ENCODE measurements around the gene C2orf80. TPM values are rescaled to one million over a fixed set of nuclear protein-coding genes. Genes with fewer than 3 reads are reported as not detected.

The C2orf80 gene
- total and polyA plus RNA-seq, 9 of the 15 experiments (the other 6 are each of a cell fraction or from before 2014, with no cell fraction given) = not detected

DNA sequence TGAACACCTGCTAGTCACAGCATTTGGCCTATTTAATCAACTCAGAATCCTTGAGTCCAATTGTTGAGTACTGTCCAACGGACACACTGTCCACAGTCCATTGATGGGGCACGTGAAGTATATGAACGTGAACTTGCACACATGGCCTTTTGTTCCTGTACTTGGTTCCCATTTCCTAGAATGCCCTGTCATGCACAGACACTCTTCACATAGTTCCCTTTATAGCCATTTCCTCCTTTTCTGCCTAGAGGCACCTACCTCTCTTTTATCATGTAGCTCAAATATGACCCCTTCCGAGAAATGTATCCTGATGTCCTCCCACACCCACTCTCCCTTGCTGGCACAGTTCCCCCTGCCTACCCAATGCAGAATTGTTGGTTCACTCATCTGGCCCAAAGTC lies 17.7 kb downstream of the C2orf80 start (continued):
- TF ChIP-seq POLR2B (IDR thresholded peaks at IDR 0.05; ENCODE audit: low read depth, partially characterized antibody) = no peak
- no peak for TF ChIP-seq ZNF24 (IDR thresholded peaks at IDR 0.05)
- no peak for TF ChIP-seq POLR2AphosphoS5 (IDR thresholded peaks at IDR 0.05; ENCODE audit: control insufficient read depth, insufficient read depth, low read depth, low read length)
- TF ChIP-seq POLR2A (conservative IDR thresholded peaks at IDR 0.05) = no peak
- no peak for TF ChIP-seq TRIM28 (IDR thresholded peaks at IDR 0.05)
- TF ChIP-seq SREBF2 (CRISPR knock-in tag; IDR thresholded peaks at IDR 0.05) = no peak
- peak; percentile 90 for TF ChIP-seq NFE2 (IDR thresholded peaks at IDR 0.05; ENCODE audit: low read depth)
- TF ChIP-seq, protein P1, sequence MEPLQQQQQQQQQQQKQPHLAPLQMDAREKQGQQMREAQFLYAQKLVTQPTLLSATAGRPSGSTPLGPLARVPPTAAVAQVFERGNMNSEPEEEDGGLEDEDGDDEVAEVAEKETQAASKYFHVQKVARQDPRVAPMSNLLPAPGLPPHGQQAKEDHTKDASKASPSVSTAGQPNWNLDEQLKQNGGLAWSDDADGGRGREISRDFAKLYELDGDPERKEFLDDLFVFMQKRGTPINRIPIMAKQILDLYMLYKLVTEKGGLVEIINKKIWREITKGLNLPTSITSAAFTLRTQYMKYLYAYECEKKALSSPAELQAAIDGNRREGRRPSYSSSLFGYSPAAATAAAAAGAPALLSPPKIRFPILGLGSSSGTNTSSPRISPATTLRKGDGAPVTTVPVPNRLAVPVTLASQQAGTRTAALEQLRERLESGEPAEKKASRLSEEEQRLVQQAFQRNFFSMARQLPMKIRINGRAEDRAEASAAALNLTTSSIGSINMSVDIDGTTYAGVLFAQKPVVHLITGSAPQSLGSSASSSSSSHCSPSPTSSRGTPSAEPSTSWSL (CRISPR knock-in tag; IDR thresholded peaks at IDR 0.05; ENCODE audit: borderline replicate concordance) = no peak
- TF ChIP-seq IRF2 (CRISPR knock-in tag; IDR thresholded peaks at IDR 0.05) = no peak
- no peak for TF ChIP-seq SIN3B (IDR thresholded peaks at IDR 0.05; ENCODE audit: low read depth)
- TF ChIP-seq CCNT2 (IDR thresholded peaks at IDR 0.05; ENCODE audit: borderline replicate concordance, extremely low read depth, insufficient read length, low read depth, low read length) = no peak
- TF ChIP-seq LEF1 (IDR thresholded peaks at IDR 0.05) = 0 out of 2 replicates have a peak, but pooled peaks have one; percentile 18
- TF ChIP-seq, protein P2, sequence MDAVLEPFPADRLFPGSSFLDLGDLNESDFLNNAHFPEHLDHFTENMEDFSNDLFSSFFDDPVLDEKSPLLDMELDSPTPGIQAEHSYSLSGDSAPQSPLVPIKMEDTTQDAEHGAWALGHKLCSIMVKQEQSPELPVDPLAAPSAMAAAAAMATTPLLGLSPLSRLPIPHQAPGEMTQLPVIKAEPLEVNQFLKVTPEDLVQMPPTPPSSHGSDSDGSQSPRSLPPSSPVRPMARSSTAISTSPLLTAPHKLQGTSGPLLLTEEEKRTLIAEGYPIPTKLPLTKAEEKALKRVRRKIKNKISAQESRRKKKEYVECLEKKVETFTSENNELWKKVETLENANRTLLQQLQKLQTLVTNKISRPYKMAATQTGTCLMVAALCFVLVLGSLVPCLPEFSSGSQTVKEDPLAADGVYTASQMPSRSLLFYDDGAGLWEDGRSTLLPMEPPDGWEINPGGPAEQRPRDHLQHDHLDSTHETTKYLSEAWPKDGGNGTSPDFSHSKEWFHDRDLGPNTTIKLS (IDR thresholded peaks at IDR 0.05; ENCODE audit: borderline replicate concordance, low read depth) = no peak
- TF ChIP-seq HOXB6 (CRISPR knock-in tag; IDR thresholded peaks at IDR 0.05; ENCODE audit: borderline replicate concordance) = no peak
- TF ChIP-seq DACH1 (IDR thresholded peaks at IDR 0.05; ENCODE audit: partially characterized antibody) = no peak
- TF ChIP-seq ATF1 (CRISPR knock-in tag; IDR thresholded peaks at IDR 0.05) = no peak
- TF ChIP-seq ATF1 (tag; IDR thresholded peaks at IDR 0.05) = no peak

Data from K562 (cell line).